ENCODE results near the gene ATOH8. TPM values are rescaled to one million over a fixed set of nuclear protein-coding genes. Genes with fewer than 3 reads are reported as not detected.

The ATOH8 gene
- total and polyA plus RNA-seq, 4 donors = 51.5 to 78.8 (median 62.6) TPM

DNA sequence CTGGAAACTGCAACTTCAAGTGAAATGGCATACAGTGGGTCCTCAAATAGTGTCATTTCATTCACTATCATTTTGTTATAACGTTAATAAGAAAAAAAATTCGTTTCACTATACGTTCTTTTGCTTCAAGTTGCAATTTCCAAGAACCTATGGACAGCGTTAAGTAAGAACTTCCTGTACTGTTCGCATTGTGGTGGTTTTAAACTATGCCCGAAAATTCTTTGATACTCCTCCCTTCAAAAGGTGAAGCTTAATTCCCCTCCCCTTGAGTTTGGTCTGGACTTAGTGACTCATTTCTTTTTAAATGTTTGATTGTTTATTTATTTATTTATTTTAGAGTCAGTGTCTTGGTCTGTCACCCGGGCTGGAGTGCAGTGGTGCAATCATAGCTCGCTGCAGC is 39.0 kb upstream of the ATOH8 start:
- ATAC-seq (ENCODE audit: low FRiP score) = no peak
- no peaks in the 10 kb centered on the region for H3K9me3 ChIP-seq (ENCODE audit: control insufficient read depth, low read length)
- no peaks in the 10 kb centered on the region for H3K4me1 ChIP-seq (ENCODE audit: control insufficient read depth in 1 of 2, insufficient read depth in 2 of 2, low read length in 2 of 2)

DNA sequence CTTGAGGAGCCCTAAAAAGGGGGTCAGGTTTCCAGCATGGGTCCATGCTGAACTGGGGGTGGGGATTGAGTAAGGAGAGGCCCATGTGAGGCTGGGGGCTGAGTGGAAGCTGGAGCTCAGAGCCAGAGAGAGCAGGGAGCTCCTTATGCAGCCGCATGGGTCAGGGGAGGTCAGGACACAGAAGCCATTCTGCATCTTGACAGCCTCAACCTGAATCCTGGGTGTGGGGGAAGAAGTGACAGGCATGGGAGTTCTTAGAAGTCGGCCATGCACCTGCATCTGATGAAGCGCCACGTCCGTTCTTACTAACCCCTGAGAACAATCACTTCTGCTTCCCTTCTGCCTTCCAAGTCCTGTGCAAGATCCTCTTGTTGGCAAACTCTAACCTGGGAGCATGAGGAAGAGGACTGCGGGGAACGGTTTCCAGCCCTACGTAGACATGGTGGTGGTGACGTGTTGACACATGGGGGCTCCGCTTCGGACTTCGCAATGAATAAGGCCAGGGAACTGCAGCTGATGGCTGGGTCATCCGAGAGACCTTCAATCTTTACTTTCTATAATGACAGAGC is 37.4 kb upstream of the ATOH8 start:
- DNase-seq = no peak
- H3K4me1 ChIP-seq (ENCODE audit: control insufficient read depth in 1 of 2, insufficient read depth in 2 of 2, low read length in 2 of 2) = no peaks in the 10 kb centered on the region
- no peaks in the 10 kb centered on the region for H3K27me3 ChIP-seq (ENCODE audit: control insufficient read depth in 1 of 2, insufficient read depth in 2 of 2, low read length in 1 of 2)
- no peak overlapping the region for H3K4me3 ChIP-seq (ENCODE audit: low read length in 2 of 2)
- no peak for ATAC-seq (ENCODE audit: low FRiP score)
- H3K9me3 ChIP-seq (ENCODE audit: control insufficient read depth, low read length) = no peaks in the 10 kb centered on the region
- no peak overlapping the region for H3K27ac ChIP-seq (ENCODE audit: low read depth in 1 of 2, low read length in 2 of 2)
- 82 to 88% methylated on average over 13 of the region's 13 CpGs for WGBS, 2 donors
- no peaks in the 10 kb centered on the region for H3K36me3 ChIP-seq (ENCODE audit: control insufficient read depth in 1 of 2, insufficient read depth in 2 of 2, low read length in 1 of 2)
- intact Hi-C loops (cut with DNase I) = no loop called here

More for the DNA sequence above, 39.0 kb upstream of the ATOH8 start:
- intact Hi-C loops (cut with DNase I) = no loop called here
- H3K4me3 ChIP-seq (ENCODE audit: low read length in 2 of 2) = no peak overlapping the region
- H3K27me3 ChIP-seq (ENCODE audit: control insufficient read depth in 1 of 2, insufficient read depth in 2 of 2, low read length in 1 of 2) = no peaks in the 10 kb centered on the region
- 90 to 91% methylated on average over 8 of the region's 8 CpGs for WGBS, 2 donors
- DNase-seq = no peak
- H3K27ac ChIP-seq (ENCODE audit: low read depth in 1 of 2, low read length in 2 of 2) = no peak overlapping the region
- no peaks in the 10 kb centered on the region for H3K36me3 ChIP-seq (ENCODE audit: control insufficient read depth in 1 of 2, insufficient read depth in 2 of 2, low read length in 1 of 2)

DNA sequence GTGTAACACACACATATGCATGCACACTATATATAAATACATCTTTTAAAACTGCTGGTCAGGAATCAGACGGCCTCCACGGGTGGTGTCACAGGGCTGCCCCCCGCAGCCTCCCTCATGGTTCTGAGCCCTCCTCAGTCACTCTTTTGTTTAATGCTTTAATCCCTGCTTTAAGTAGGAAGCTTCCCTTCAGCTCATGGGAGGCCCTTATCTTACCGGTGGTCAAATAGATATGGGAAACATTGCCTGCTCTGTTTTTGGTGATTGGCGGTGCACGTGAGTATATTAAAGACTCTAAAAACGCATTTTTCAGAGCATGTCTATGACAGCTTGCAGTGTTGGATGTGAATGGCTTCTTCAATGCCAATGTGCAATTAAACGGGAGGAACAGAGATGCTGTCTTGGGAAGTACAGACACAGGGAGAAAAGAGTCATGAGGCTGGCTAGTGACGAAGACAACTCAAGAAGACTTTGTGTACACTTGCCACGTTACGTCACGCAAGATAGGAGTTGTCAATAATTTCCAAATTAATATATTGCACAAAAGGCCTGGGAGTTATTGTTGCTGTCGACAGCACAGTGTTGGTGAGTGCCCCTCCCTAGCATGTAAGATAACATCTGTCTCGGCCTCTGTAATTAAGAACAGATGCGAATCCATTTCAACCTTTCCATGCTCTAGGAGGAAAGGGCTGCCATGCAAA is 36.3 kb upstream of the ATOH8 start:
- Histone ChIP-seq H3K27me3 (ENCODE audit: control insufficient read depth in 1 of 2, insufficient read depth in 2 of 2, low read length in 1 of 2) (no peaks in the 10 kb centered on the region), H3K9me3 (ENCODE audit: control insufficient read depth, low read length) (no peaks in the 10 kb centered on the region), H3K4me1 (ENCODE audit: control insufficient read depth in 1 of 2, insufficient read depth in 2 of 2, low read length in 2 of 2) (no peaks in the 10 kb centered on the region), H3K4me3 (ENCODE audit: low read length in 2 of 2) (no peak overlapping the region), H3K27ac (ENCODE audit: low read depth in 1 of 2, low read length in 2 of 2) (no peak overlapping the region), H3K36me3 (ENCODE audit: control insufficient read depth in 1 of 2, insufficient read depth in 2 of 2, low read length in 1 of 2) (no peaks in the 10 kb centered on the region)
- 82 to 86% methylated on average over 15 of the region's 15 CpGs for WGBS, 2 donors
- intact Hi-C loops (cut with DNase I) = no loop called here
- ATAC-seq (ENCODE audit: low FRiP score) = no peak
- no peak for DNase-seq

DNA sequence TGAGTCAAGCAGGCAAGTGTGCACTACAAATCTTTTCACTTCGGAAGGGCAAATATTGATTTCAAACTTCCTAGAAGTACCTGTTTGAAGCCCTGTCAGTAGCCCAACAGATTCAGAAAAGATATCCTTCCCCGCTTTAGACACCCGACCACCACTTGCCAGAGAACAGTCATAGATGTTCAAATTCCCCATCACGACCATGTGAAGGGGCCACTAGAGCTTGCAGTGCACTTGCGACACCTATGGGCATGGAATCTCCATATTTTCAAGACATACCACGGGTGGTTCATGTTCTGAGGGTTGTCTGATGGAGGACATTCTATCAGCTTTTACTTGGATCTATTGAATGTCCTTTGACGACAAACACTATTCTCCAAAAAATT is 35.8 kb upstream of the ATOH8 start:
- WGBS, 2 donors = 83 to 87% methylated on average over 7 of the region's 7 CpGs
- intact Hi-C loops (cut with DNase I) = no loop called here
- Histone ChIP-seq H3K27ac (ENCODE audit: low read depth in 1 of 2, low read length in 2 of 2) (no peak overlapping the region), H3K4me1 (ENCODE audit: control insufficient read depth in 1 of 2, insufficient read depth in 2 of 2, low read length in 2 of 2) (no peaks in the 10 kb centered on the region), H3K9me3 (ENCODE audit: control insufficient read depth, low read length) (no peaks in the 10 kb centered on the region), H3K4me3 (ENCODE audit: low read length in 2 of 2) (no peak overlapping the region), H3K36me3 (ENCODE audit: control insufficient read depth in 1 of 2, insufficient read depth in 2 of 2, low read length in 1 of 2) (no peaks in the 10 kb centered on the region), H3K27me3 (ENCODE audit: control insufficient read depth in 1 of 2, insufficient read depth in 2 of 2, low read length in 1 of 2) (no peaks in the 10 kb centered on the region)
- ATAC-seq (ENCODE audit: low FRiP score) = no peak
- no peak for DNase-seq

DNA sequence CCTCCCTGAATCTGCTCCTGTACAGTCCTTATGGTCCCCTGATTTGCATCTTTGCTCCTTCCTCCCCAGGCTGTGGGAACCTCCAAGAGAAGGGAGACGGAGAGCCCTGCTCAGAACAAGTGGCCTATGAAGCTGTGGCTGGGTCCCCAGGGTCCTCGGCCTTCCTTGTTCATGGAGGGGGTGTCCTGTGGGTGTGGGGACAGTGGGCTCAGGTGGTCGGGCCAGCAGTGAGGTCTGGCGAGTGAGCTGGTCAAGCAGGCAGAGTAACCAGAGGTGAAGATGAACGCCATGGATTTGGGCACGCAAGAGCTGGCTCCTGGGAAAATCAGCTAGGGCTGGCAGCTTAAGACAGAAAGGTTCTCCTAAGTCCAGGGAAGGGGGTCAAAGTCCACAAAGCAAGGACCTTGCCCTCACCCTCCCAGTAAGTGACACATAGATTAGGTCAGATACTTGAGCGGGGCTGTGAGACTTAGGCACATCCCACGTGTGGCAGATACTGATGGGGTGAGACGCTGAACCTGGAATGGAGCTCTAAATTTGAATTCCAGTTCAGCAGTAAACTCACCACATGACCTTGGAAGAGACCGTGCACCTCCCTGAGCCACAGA is 34.8 kb upstream of the ATOH8 start:
- Histone ChIP-seq H3K4me1 (ENCODE audit: control insufficient read depth in 1 of 2, insufficient read depth in 2 of 2, low read length in 2 of 2) (no peaks in the 10 kb centered on the region), H3K36me3 (ENCODE audit: control insufficient read depth in 1 of 2, insufficient read depth in 2 of 2, low read length in 1 of 2) (no peaks in the 10 kb centered on the region), H3K27me3 (ENCODE audit: control insufficient read depth in 1 of 2, insufficient read depth in 2 of 2, low read length in 1 of 2) (no peaks in the 10 kb centered on the region), H3K9me3 (ENCODE audit: control insufficient read depth, low read length) (no peaks in the 10 kb centered on the region), H3K27ac (ENCODE audit: low read depth in 1 of 2, low read length in 2 of 2) (no peak overlapping the region), H3K4me3 (ENCODE audit: low read length in 2 of 2) (no peak overlapping the region)
- intact Hi-C loops (cut with DNase I) = no loop called here
- ATAC-seq (ENCODE audit: low FRiP score) (no peak), DNase-seq (no peak)
- WGBS, 2 donors = 88 to 89% methylated on average over 10 of the region's 10 CpGs

DNA sequence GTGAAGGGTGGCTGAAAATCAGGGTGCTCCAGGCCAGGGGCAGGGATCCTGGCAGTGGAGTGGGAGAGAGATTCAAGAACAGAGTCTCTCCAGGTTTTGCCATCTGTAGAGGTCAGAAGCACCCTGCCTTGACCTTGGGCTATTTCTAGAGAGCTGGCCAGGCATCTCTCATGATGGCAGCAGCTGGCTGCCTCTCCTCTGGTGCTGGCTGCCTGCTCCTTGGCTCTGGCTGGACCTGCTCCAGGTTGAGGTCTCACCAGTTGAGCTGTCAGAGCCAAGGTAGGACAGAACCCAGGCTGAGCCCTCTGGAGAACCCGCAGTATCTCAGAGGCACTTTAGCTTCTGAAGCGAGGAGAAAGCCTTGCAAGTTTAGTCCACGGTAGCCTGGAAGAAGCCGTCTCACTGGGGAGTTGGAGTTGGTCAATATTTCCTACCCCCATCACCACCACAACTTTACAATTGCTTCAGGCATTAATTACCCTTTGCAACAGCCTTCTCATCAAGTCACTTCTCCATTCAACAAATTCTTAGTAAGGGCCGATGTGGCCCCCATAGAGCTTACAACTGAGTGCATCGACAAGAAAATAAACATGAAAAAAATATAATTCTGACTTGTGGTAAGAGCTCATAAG is 34.1 kb upstream of the ATOH8 start:
- no peaks in the 10 kb centered on the region for H3K27me3 ChIP-seq (ENCODE audit: control insufficient read depth in 1 of 2, insufficient read depth in 2 of 2, low read length in 1 of 2)
- no peaks in the 10 kb centered on the region for H3K36me3 ChIP-seq (ENCODE audit: control insufficient read depth in 1 of 2, insufficient read depth in 2 of 2, low read length in 1 of 2)
- no peaks in the 10 kb centered on the region for H3K4me1 ChIP-seq (ENCODE audit: control insufficient read depth in 1 of 2, insufficient read depth in 2 of 2, low read length in 2 of 2)
- no peak overlapping the region for H3K4me3 ChIP-seq (ENCODE audit: low read length in 2 of 2)
- intact Hi-C loops (cut with DNase I) = loop anchor here in 1 of 2 donors (5.0 kb wide), 1 partner anchor 363 kb away; no protein-coding TSS in a partner anchor
- DNase-seq = no peak
- H3K9me3 ChIP-seq (ENCODE audit: control insufficient read depth, low read length) = no peaks in the 10 kb centered on the region
- 79 to 87% methylated on average over 6 of the region's 6 CpGs for WGBS, 2 donors
- ATAC-seq (ENCODE audit: low FRiP score) = no peak
- no peak overlapping the region for H3K27ac ChIP-seq (ENCODE audit: low read depth in 1 of 2, low read length in 2 of 2)

DNA sequence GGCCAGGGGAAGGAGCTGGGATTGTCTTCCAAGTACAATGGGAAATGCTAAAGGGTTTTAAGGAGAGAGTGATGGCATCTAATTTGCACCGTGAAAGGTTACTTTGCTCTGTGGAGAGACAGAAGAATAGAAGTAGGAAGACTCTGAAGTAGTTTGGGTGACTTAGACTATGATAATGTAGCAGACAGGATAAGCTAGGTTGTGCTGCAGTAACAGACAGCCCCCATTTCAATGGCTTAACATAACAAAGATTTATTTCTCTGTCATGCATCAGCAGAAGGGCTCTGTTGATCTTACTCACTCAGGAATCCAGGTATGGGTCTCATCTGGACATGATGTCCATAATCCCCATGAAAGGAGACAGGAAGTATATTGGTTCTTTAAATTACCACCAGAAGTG is 33.3 kb upstream of the ATOH8 start:
- intact Hi-C loops (cut with DNase I) = loop anchor here in 1 of 2 donors (5.0 kb wide), 1 partner anchor 362 kb away; no protein-coding TSS in a partner anchor
- no peak overlapping the region for H3K27ac ChIP-seq (ENCODE audit: low read depth in 1 of 2, low read length in 2 of 2)
- WGBS, 2 donors = 92 to 100% methylated on average over 1 of the region's 1 CpG

DNA sequence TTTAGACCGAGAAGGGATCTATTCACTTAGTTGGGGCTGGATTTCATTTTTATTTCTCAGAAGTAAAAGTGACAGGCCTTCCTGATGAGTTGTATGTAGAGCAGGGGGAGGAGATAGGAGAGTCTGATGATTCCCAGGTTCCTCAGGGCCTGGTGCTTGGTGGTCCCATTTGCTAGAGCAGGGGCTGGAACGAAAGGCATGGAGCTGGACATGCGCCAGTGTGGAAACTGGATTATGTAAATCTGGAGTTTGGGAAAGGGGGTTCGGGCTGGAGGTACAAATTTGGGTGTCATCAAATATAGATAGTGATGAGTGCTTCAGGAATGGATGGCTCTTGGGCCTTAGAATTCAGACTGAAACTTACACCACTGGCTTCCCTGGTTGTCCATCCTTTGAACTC is 32.1 kb upstream of the ATOH8 start:
- H3K27ac ChIP-seq (ENCODE audit: low read depth in 1 of 2, low read length in 2 of 2) = no peak overlapping the region
- 91 to 96% methylated on average over 4 of the region's 4 CpGs for WGBS, 2 donors
- H3K36me3 ChIP-seq (ENCODE audit: control insufficient read depth in 1 of 2, insufficient read depth in 2 of 2, low read length in 1 of 2) = no peaks in the 10 kb centered on the region
- ATAC-seq (ENCODE audit: low FRiP score) = no peak
- intact Hi-C loops (cut with DNase I) = loop anchor here in 1 of 2 donors (5.0 kb wide), 1 partner anchor 361 kb away; no protein-coding TSS in a partner anchor
- H3K4me3 ChIP-seq (ENCODE audit: low read length in 2 of 2) = no peak overlapping the region
- no peaks in the 10 kb centered on the region for H3K4me1 ChIP-seq (ENCODE audit: control insufficient read depth in 1 of 2, insufficient read depth in 2 of 2, low read length in 2 of 2)
- H3K27me3 ChIP-seq (ENCODE audit: control insufficient read depth in 1 of 2, insufficient read depth in 2 of 2, low read length in 1 of 2) = no peaks in the 10 kb centered on the region
- no peaks in the 10 kb centered on the region for H3K9me3 ChIP-seq (ENCODE audit: control insufficient read depth, low read length)
- no peak for DNase-seq

More for the DNA sequence above, 33.3 kb upstream of the ATOH8 start:
- no peaks in the 10 kb centered on the region for H3K27me3 ChIP-seq (ENCODE audit: control insufficient read depth in 1 of 2, insufficient read depth in 2 of 2, low read length in 1 of 2)
- ATAC-seq (ENCODE audit: low FRiP score) = no peak
- H3K4me1 ChIP-seq (ENCODE audit: control insufficient read depth in 1 of 2, insufficient read depth in 2 of 2, low read length in 2 of 2) = no peaks in the 10 kb centered on the region
- no peaks in the 10 kb centered on the region for H3K36me3 ChIP-seq (ENCODE audit: control insufficient read depth in 1 of 2, insufficient read depth in 2 of 2, low read length in 1 of 2)
- H3K4me3 ChIP-seq (ENCODE audit: low read length in 2 of 2) = no peak overlapping the region
- no peaks in the 10 kb centered on the region for H3K9me3 ChIP-seq (ENCODE audit: control insufficient read depth, low read length)
- DNase-seq = no peak
